PC-3 (cell line): Measurements from ENCODE around the gene VAPA.

Experiments used
- CTCF ChIP-seq: fragments of 300-600 bp; sonication (generic); conservative IDR thresholded peaks from 2 replicates; pipeline ENCODE4 v1.5.1; 2017; ENCODE audit warnings: antibody characterized with exemption, low read depth, mild to moderate bottlenecking, low read length
- EZH2 ChIP-seq: fragments of 300-600 bp; sonication (generic); IDR thresholded peaks from one replicate; pipeline ENCODE4 v1.6.1; 2017; ENCODE audit warnings: antibody characterized with exemption, mild to moderate bottlenecking, low read length; ENCODE audit not compliant: unreplicated experiment

GRCh38 chr18:9941660-9942059 lies 27.8 kb downstream of the VAPA start:
- no peak for TF ChIP-seq CTCF
- no peak for TF ChIP-seq EZH2
